H1 (cell line): Measurements from ENCODE around the gene OLFML2A.

ENCODE experiments used
- BACH1 ChIP-seq: IDR thresholded peaks from 2 replicates; pipeline ENCODE4 v1.6.1; 2012; ENCODE audit warnings: low read length, improper control_type of control experiment
- EGR1 ChIP-seq: IDR thresholded peaks from 2 replicates; pipeline ENCODE4 v1.6.1; 2011; ENCODE audit warnings: low read depth, low read length, borderline replicate concordance
- EP300 ChIP-seq, 2 experiments: IDR thresholded peaks; 1 replicate in 1 of 2; 2 replicates in 1 of 2; pipeline ENCODE4 v1.6.1; 2011 to 2012; ENCODE audit warnings: low read depth in 2 of 2, low read length in 2 of 2, mild to moderate bottlenecking in 2 of 2, borderline replicate concordance in 1 of 2, inconsistent platforms in 1 of 2, moderate library complexity in 1 of 2
- POLR2A ChIP-seq, 2 experiments: IDR thresholded peaks; 1 replicate in 1 of 2; 2 replicates in 1 of 2; pipeline ENCODE4 v1.6.1; 2011; ENCODE audit warnings: low read depth in 2 of 2, low read length in 2 of 2, mild to moderate bottlenecking in 2 of 2; ENCODE audit errors: control extremely low read depth in 1 of 2
- TAF1 ChIP-seq: IDR thresholded peaks from 2 replicates; pipeline ENCODE4 v1.6.1; 2011; ENCODE audit warnings: mild to moderate bottlenecking, low read depth, low read length
- TF ChIP-seq, protein P1 (sequence below), 3 experiments: IDR thresholded peaks; 1 replicate in 2 of 3; 2 replicates in 1 of 3; pipeline versions ENCODE4 v1.5.1 to v1.6.1; 2011; ENCODE audit warnings: low read length in 3 of 3, mild to moderate bottlenecking in 3 of 3, inconsistent platforms in 2 of 3, low read depth in 1 of 3, moderate library complexity in 1 of 3; ENCODE audit not compliant: insufficient read depth in 1 of 3; ENCODE audit errors: control extremely low read depth in 1 of 3

DNA sequence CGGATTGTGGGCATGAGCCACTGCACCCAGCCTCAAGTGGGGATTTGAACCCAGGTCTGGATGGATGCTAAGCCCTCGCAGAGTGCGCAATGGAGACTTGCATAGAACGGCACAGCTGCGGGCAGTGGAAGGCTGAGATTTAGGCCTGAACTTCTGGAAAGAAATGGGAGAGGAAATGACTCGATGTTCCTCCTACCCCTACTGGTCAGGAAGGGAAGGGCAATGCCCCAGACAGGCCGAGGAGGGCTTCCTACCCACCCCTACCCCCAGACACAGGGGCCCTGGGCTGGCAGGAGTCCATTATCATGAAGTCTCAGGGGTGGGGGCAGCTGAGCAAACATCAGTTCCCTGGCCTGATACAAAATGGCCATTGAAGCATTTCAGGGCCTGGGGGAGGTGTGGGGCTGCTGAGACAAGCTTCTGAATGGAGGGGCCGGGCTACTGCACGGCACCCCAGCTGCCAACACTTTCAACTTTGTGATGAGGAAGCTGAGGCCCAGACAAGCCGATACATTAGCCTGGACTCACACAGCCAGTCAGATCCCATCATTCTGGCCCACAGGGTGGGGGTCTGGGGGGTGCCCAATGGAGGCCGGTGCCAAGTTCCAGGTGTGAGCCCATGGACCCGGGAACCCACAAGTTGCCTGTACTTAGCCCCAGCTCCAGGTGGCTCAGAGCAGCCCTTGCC, 62.8 kb downstream of the OLFML2A start:
- TF ChIP-seq TAF1: no peak
- TF ChIP-seq, protein P1, sequence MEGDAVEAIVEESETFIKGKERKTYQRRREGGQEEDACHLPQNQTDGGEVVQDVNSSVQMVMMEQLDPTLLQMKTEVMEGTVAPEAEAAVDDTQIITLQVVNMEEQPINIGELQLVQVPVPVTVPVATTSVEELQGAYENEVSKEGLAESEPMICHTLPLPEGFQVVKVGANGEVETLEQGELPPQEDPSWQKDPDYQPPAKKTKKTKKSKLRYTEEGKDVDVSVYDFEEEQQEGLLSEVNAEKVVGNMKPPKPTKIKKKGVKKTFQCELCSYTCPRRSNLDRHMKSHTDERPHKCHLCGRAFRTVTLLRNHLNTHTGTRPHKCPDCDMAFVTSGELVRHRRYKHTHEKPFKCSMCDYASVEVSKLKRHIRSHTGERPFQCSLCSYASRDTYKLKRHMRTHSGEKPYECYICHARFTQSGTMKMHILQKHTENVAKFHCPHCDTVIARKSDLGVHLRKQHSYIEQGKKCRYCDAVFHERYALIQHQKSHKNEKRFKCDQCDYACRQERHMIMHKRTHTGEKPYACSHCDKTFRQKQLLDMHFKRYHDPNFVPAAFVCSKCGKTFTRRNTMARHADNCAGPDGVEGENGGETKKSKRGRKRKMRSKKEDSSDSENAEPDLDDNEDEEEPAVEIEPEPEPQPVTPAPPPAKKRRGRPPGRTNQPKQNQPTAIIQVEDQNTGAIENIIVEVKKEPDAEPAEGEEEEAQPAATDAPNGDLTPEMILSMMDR (IDR thresholded peaks at IDR 0.05; ENCODE audit: control extremely low read depth in 1 of 3, insufficient read depth in 1 of 3, low read depth in 1 of 3, low read length in 3 of 3): peak; percentile 71 to 89 (median 78)
- TF ChIP-seq EP300 (IDR thresholded peaks at IDR 0.05; ENCODE audit: borderline replicate concordance in 1 of 2, low read depth in 2 of 2, low read length in 2 of 2): no peak
- no peak for TF ChIP-seq BACH1
- no peak for TF ChIP-seq POLR2A (IDR thresholded peaks at IDR 0.05; ENCODE audit: control extremely low read depth in 1 of 2, low read depth in 2 of 2, low read length in 2 of 2)
- no peak for TF ChIP-seq EGR1
